Body of pancreas (tissue), 4 donors: ENCODE results near the gene DNAH3. TPM values are rescaled to one million over a fixed set of nuclear protein-coding genes. Genes with fewer than 3 reads are reported as not detected.
"Not testable (repeated sequence)": the region's sequence is repeated elsewhere in the genome, so short reads cannot be mapped to it uniquely, and the experiment has no call there.

Experiments used
- ATAC-seq: fragments of 150-250 bp; one replicate; pipeline ENCODE4 v1.9.1; 2016
- DNase-seq, 4 donors: peaks; one replicate each; pipeline ENCODE4 v3.0.0-alpha.2; 2019
- H3K27ac ChIP-seq, 4 donors: fragments of 200-600 bp; sonication (generic); 1 replicate in 3 of 4; 2 replicates in 1 of 4; pipeline versions ENCODE4 v1.5.1 to v1.6.1; 2016 to 2019; ENCODE audit warnings: mild to moderate bottlenecking in 1 of 4, mixed read lengths in 1 of 4, moderate library complexity in 1 of 4
- H3K27me3 ChIP-seq, 2 donors: fragments of 200-600 bp; sonication (generic); one replicate each; pipeline ENCODE4 v1.6.0; 2016; ENCODE audit warnings: mild to moderate bottlenecking in 1 of 2
- H3K36me3 ChIP-seq, 2 donors: fragments of 200-600 bp; sonication (generic); replicated peaks in 1 of 2; 2 replicates each; pipeline ENCODE4 v1.5.1; 2016; ENCODE audit warnings: low read depth in 2 of 2; ENCODE audit not compliant: insufficient read depth in 1 of 2
- H3K4me1 ChIP-seq: fragments of 200-600 bp; sonication (generic); one replicate; pipeline ENCODE4 v1.6.0; 2016
- H3K4me3 ChIP-seq, 2 donors: fragments of 200-600 bp; sonication (generic); 1 replicate in 1 of 2; 2 replicates in 1 of 2; pipeline ENCODE4 v1.5.1; 2016 to 2019
- H3K9me3 ChIP-seq, 3 donors: fragments of 200-600 bp; sonication (generic); 1 replicate in 2 of 3; 2 replicates in 1 of 3; pipeline ENCODE4 v1.5.1; 2016
- POLR2A ChIP-seq, 3 donors: fragments of 450-650 bp; IDR thresholded peaks; one replicate each; pipeline ENCODE4 v1.6.1; 2016; ENCODE audit warnings: antibody characterized with exemption in 3 of 3, mild to moderate bottlenecking in 2 of 3
- WGBS, 2 donors: methylation state at CpG; one replicate each; pipeline ENCODE4 v1.1.5; 2017; 5-methylcytosine and 5-hydroxymethylcytosine counted together
- intact Hi-C: fragments of 100-400 bp; cut with DNase I; formaldehyde crosslinking; loops from one replicate; pipeline ENCODE4 v1.15.1; 2023
- total RNA-seq, 2 donors: library from RNA; depleted of rRNA; stranded (reverse); fragments of >200 nt; gene quantifications; one replicate each; pipeline ENCODE4 v1.1.0, GENCODE V29; 2016
- TF ChIP-seq, protein P1 (sequence below), 7 experiments: fragments of 450-650 bp in 4 of 7; fragments of 200-600 bp in 3 of 7; sonication (generic) in 3 of 7; IDR thresholded peaks; one replicate each; pipeline ENCODE4 v1.5.1; 2016 to 2019; ENCODE audit warnings: antibody characterized with exemption in 7 of 7

Gene DNAH3
- total RNA-seq, 2 donors from 2014 or later = not detected

DNA sequence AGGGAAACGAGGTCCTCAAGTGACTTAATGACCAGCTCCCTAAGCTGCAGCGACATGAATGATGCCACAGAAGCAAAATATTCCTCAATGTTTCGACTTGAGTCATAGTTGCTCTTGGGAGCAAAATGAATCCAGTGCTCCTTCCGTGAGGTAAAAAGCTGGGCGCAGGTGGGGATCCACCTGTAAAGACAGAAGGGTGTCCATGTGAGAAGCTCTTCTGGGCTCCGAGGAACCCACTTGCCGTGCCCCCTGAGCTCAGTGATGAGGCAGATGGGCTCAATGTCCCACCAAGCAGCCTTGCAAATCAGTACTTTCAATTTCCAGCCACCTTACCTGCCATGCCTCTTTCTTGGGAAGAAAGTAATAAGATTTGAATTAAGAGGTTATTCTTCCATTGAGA, 25.5 kb downstream of the DNAH3 start:
- Histone ChIP-seq H3K4me1 (no peaks in the 10 kb centered on the region), H3K27ac (no peak overlapping the region), H3K27me3 (no peaks in the 10 kb centered on the region), H3K36me3 (no peaks in the 10 kb centered on the region), H3K9me3 (no peaks in the 10 kb centered on the region), H3K4me3 (no peak overlapping the region)
- TF ChIP-seq, protein P1, sequence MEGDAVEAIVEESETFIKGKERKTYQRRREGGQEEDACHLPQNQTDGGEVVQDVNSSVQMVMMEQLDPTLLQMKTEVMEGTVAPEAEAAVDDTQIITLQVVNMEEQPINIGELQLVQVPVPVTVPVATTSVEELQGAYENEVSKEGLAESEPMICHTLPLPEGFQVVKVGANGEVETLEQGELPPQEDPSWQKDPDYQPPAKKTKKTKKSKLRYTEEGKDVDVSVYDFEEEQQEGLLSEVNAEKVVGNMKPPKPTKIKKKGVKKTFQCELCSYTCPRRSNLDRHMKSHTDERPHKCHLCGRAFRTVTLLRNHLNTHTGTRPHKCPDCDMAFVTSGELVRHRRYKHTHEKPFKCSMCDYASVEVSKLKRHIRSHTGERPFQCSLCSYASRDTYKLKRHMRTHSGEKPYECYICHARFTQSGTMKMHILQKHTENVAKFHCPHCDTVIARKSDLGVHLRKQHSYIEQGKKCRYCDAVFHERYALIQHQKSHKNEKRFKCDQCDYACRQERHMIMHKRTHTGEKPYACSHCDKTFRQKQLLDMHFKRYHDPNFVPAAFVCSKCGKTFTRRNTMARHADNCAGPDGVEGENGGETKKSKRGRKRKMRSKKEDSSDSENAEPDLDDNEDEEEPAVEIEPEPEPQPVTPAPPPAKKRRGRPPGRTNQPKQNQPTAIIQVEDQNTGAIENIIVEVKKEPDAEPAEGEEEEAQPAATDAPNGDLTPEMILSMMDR (IDR thresholded peaks at IDR 0.05) = no peak
- TF ChIP-seq POLR2A (IDR thresholded peaks at IDR 0.05) = no peak
- intact Hi-C loops = no loop called here
- no peak for ATAC-seq
- 67 to 78% methylated on average over 7 of the region's 7 CpGs for WGBS, 2 donors
- DNase-seq = no peak

DNA sequence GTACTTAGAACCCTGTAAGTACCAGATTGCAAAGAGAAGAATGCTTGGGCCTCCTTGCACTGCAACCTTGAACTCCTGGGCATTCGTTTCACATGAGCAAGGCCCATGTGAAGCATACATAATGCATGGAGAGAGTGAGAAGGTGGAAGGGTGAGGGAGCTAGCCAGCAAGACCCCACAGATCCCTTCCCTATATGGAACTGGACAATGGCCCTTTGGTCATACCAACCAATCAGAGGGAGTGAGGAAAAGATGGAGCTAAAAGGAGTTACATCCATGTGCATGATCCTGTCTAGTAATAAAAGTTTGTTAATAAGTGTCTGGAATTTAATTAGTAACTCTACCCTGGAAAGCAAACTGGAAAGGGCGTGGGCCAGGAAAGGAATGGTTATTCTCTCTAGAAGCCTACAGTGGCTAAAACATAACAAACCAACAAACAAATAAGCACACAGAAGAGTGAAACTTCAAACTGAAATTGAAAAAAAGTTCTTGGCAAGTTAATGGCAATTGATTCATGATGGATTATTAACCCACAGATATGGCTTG, 29.6 kb downstream of the DNAH3 start:
- intact Hi-C loops = no loop called here
- no peaks in the 10 kb centered on the region for H3K27me3 ChIP-seq
- ATAC-seq (no peak), DNase-seq (no peak)
- no peaks in the 10 kb centered on the region for H3K4me1 ChIP-seq
- TF ChIP-seq, protein P1 (IDR thresholded peaks at IDR 0.05) = no peak
- TF ChIP-seq POLR2A (IDR thresholded peaks at IDR 0.05) = no peak
- no peaks in the 10 kb centered on the region for H3K36me3 ChIP-seq
- H3K9me3 ChIP-seq = no peaks in the 10 kb centered on the region
- H3K4me3 ChIP-seq = no peak overlapping the region
- no peak overlapping the region for H3K27ac ChIP-seq
- WGBS, 2 donors = 38 to 44% methylated on average over 2 of the region's 2 CpGs

DNA sequence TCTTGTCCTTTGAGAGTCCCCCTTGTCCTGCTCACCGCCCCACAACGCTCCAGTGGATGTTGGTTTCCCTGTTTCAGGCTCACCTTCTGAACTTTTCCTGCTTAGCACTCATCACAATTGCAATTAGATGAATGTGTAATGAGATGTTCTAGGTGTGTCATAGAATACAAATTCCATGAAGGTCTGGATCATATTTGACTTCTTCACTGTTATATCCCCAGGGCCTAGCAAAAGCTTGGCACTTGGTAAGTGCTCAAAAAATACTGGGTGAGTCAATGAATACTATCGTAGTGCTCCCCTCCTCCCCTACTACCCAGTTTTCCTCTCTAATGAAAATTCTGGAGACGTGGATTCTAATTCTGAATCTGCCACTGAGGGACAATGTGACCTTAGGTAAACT, 33.1 kb downstream of the DNAH3 start:
- H3K27ac ChIP-seq = no peak overlapping the region
- no peak for TF ChIP-seq POLR2A (IDR thresholded peaks at IDR 0.05)
- TF ChIP-seq, protein P1 (IDR thresholded peaks at IDR 0.05) = no peak
- WGBS, 2 donors = 83 to 90% methylated on average over 4 of the region's 4 CpGs
- DNase-seq (no peak), ATAC-seq (no peak)
- H3K4me3 ChIP-seq = no peak overlapping the region
- no peaks in the 10 kb centered on the region for H3K27me3 ChIP-seq
- intact Hi-C loops = no loop called here
- no peaks in the 10 kb centered on the region for H3K36me3 ChIP-seq
- no peaks in the 10 kb centered on the region for H3K9me3 ChIP-seq
- no peaks in the 10 kb centered on the region for H3K4me1 ChIP-seq

DNA sequence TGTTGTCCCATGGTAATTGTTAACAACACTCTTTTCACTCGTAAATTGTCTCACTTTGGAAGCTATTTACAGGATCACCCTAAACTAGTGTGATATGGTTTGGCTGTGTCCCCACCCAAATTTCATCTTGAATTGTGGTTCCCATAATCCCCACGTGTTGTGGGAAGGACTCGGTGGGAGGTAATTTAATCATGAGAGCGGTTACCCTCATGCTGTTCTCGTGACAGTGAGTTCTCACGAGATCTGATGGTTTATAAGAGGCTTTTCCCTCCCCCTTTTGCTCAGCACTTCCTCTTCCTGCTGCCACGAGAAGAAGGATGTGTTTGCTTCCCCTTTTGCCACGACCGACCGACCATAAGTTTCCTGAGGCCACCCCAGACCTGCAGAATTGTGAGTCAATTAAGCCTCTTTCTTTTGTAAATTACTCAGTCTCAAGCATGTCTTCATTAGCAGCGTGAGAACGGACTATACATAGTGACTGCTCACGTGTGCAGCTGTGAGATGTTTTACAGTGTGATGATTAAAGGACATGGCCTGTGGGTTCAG, 34.4 kb downstream of the DNAH3 start:
- 41 to 49% methylated on average over 12 to 13 of the region's 13 CpGs for WGBS, 2 donors
- no peak overlapping the region for H3K4me3 ChIP-seq
- TF ChIP-seq, protein P1 (IDR thresholded peaks at IDR 0.05) = no peak
- TF ChIP-seq POLR2A (IDR thresholded peaks at IDR 0.05) = no peak
- no peaks in the 10 kb centered on the region for H3K4me1 ChIP-seq
- H3K36me3 ChIP-seq = no peaks in the 10 kb centered on the region
- DNase-seq (no peak), ATAC-seq (no peak)
- H3K27me3 ChIP-seq = no peaks in the 10 kb centered on the region
- H3K9me3 ChIP-seq = no peaks in the 10 kb centered on the region
- intact Hi-C loops = no loop called here
- no peak overlapping the region for H3K27ac ChIP-seq

DNA sequence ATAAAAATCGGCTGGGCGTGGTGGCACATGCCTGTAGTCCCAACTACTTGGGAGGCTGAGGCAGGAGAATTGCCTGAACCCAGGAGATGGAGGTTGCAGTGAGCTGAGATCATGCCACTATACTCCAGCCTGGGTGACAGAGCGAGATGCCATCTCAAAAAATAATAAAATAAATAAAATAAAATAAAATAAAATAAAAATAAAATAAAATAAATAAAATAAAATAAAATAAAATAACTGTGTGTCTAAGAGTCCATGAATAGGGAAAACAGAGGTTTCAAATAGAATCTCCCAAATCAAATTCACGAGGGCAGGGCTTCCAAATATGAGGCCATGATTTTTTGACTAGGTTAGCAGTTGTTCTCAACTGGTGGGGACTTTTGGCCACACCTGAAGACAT, 35.1 kb downstream of the DNAH3 start:
- ATAC-seq, H3K27me3 ChIP-seq, H3K4me1 ChIP-seq, H3K4me3 ChIP-seq, H3K9me3 ChIP-seq, H3K27ac ChIP-seq, DNase-seq, intact Hi-C loops, H3K36me3 ChIP-seq: not testable (repeated sequence)
- WGBS, 2 donors = 88 to 93% methylated on average over 4 of the region's 4 CpGs
